Esophagus squamous epithelium (tissue), 4 donors: Measurements from ENCODE around the gene ZNF710.

Experiments
- CTCF ChIP-seq, 6 experiments: fragments of 450-650 bp in 4 of 6; fragments of 200-600 bp in 2 of 6; sonication (generic) in 2 of 6; IDR thresholded peaks; one replicate each; pipeline ENCODE4 v1.5.1; 2016 to 2019; ENCODE audit warnings: antibody characterized with exemption in 6 of 6, mild to moderate bottlenecking in 4 of 6, moderate library complexity in 4 of 6
- POLR2A ChIP-seq, 4 donors: fragments of 450-650 bp; IDR thresholded peaks; one replicate each; pipeline ENCODE4 v1.6.1; 2017; ENCODE audit warnings: antibody characterized with exemption in 4 of 4, mild to moderate bottlenecking in 4 of 4, moderate library complexity in 3 of 4

GRCh38 chr15:90036806-90037510 is 35.8 kb downstream of the ZNF710 start:
- TF ChIP-seq CTCF (IDR thresholded peaks at IDR 0.05): no peak
- no peak for TF ChIP-seq POLR2A (IDR thresholded peaks at IDR 0.05)
